ENCODE results near the gene CHODL. TPM values are rescaled to one million over a fixed set of nuclear protein-coding genes. Genes with fewer than 3 reads are reported as not detected.

Gene CHODL, protein sequence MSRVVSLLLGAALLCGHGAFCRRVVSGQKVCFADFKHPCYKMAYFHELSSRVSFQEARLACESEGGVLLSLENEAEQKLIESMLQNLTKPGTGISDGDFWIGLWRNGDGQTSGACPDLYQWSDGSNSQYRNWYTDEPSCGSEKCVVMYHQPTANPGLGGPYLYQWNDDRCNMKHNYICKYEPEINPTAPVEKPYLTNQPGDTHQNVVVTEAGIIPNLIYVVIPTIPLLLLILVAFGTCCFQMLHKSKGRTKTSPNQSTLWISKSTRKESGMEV
- total RNA-seq (1 to 10 TPM in 1 of 2 donors, under 1 TPM in 1; 0.37 to 3.5 TPM), polyA plus RNA-seq (under 1 TPM; 0.13 to 0.18 TPM)
- long read RNA-seq, donor 1, partial matches to known transcripts: 0 of 3 reads
- long read RNA-seq, donor 1, other reads (novel, unspliced or antisense): 0 of 3 reads
- long read RNA-seq, donor 2: 0 reads
- long read RNA-seq, donor 3: 0 reads
- long read RNA-seq, donor 4: 0 reads
- long read RNA-seq, donor 5, partial matches to known transcripts: 0 of 1 reads
- long read RNA-seq, donor 5, other reads (novel, unspliced or antisense): 0 of 1 reads

- ATAC-seq (ENCODE audit: insufficient read depth, low FRiP score) (peak; percentile 46), DNase-seq (peak in 2 of 3 donors; percentile 25 to 27)
- TF ChIP-seq CTCF (IDR thresholded peaks at IDR 0.05; ENCODE audit: control extremely low read depth, extremely low read depth): no peak
- H3K4me3 ChIP-seq: no peak within 1 kb of the TSS
- peaks cover 9 to 37% (median 25%) of the 10 kb centered on the region in 3 donors for H3K27me3 ChIP-seq (ENCODE audit: control insufficient read depth in 3 of 3, insufficient read depth in 3 of 3, low read length in 2 of 3)
- peaks cover 0 to 14% (median 5%) of the 10 kb centered on the region in 5 donors for H3K4me1 ChIP-seq (ENCODE audit: control insufficient read depth in 5 of 5, insufficient read depth in 5 of 5, low read length in 5 of 5)
- peaks cover 0 to 2% (median 0%) of the 10 kb centered on the region in 4 donors for H3K9me3 ChIP-seq (ENCODE audit: control insufficient read depth in 4 of 4, insufficient read depth in 3 of 4, low read length in 3 of 4)
- no peak within 1 kb of the TSS for H3K9ac ChIP-seq (ENCODE audit: insufficient read depth in 1 of 2, low read length in 2 of 2)
- no peaks in the 10 kb centered on the region for H3K36me3 ChIP-seq (ENCODE audit: control insufficient read depth in 4 of 4, insufficient read depth in 4 of 4, low read length in 4 of 4)
- 2 to 3% methylated on average over 71 to 72 of the region's 72 CpGs for WGBS, 2 donors
- H3K27ac ChIP-seq (ENCODE audit: low read depth in 1 of 2, low read length in 1 of 2): no peak within 1 kb of the TSS
These were observed at the start of gene CHODL for GRCh38 chr21:18244671-18245463. CHODL (plus strand) TSS chr21:18244833; CDS start chr21:18245224, 391 bp downstream.

DNA sequence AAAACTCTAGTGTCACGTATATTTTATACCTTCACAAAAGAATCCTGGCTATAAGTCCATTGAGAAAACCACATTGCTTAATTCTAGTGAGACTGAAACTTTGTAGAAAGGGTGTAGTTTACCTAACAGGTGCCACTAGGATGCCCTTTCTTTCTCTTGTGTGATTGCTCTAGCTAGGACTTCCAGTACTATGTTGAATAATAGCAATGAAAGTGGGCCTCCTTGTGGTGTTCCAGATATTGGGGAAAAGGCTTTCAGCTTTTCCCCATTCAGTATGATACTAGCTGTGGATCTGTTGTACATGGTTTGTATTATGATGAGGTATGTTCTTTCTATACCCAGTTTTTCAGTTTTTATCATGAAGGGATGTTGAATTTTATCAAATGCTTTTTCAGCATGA lies 39.7 kb upstream of the CHODL start:
- Histone ChIP-seq H3K9me3 (ENCODE audit: control insufficient read depth in 4 of 4, insufficient read depth in 3 of 4, low read length in 3 of 4) (no peaks in the 10 kb centered on the region), H3K27me3 (ENCODE audit: control insufficient read depth in 3 of 3, insufficient read depth in 3 of 3, low read length in 2 of 3) (no peaks in the 10 kb centered on the region), H3K4me1 (ENCODE audit: control insufficient read depth in 5 of 5, insufficient read depth in 5 of 5, low read length in 5 of 5) (no peaks in the 10 kb centered on the region), H3K4me3 (no peak overlapping the region), H3K27ac (ENCODE audit: low read depth in 1 of 2, low read length in 1 of 2) (no peak overlapping the region), H3K36me3 (ENCODE audit: control insufficient read depth in 4 of 4, insufficient read depth in 4 of 4, low read length in 4 of 4) (no peaks in the 10 kb centered on the region), H3K9ac (ENCODE audit: insufficient read depth in 1 of 2, low read length in 2 of 2) (no peak overlapping the region)
- DNase-seq: no peak
- WGBS, 2 donors: 93 to 97% methylated on average over 1 of the region's 1 CpG
- TF ChIP-seq CTCF (IDR thresholded peaks at IDR 0.05; ENCODE audit: control extremely low read depth, extremely low read depth): no peak
- no peak for ATAC-seq (ENCODE audit: insufficient read depth, low FRiP score)

DNA sequence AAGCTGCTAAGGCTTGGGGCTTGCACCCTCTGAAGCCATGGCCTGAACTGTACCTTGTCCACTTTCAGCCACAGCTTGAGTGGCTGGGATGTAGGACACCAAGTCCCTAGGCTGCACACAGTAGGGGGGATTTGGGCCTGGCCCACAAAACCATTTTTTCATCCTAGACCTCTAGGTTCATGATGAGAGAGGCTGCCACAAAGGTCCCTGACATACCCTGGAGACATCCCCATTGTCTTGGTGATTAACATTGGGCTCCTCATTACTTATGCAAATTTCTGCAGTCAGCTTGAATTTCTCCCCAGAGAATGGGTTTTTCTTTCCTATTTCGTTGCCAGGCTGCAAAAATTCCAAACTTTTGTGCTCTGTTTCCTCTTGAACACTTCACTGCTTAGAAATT lies 26.3 kb upstream of the CHODL start:
- no peak for TF ChIP-seq CTCF (IDR thresholded peaks at IDR 0.05; ENCODE audit: control extremely low read depth, extremely low read depth)
- DNase-seq (no peak), ATAC-seq (ENCODE audit: insufficient read depth, low FRiP score) (no peak)
- Histone ChIP-seq H3K36me3 (ENCODE audit: control insufficient read depth in 4 of 4, insufficient read depth in 4 of 4, low read length in 4 of 4) (no peaks in the 10 kb centered on the region), H3K9me3 (ENCODE audit: control insufficient read depth in 4 of 4, insufficient read depth in 3 of 4, low read length in 3 of 4) (peaks cover 0 to 6% (median 0%) of the 10 kb centered on the region in 4 donors), H3K4me3 (no peak overlapping the region), H3K9ac (ENCODE audit: insufficient read depth in 1 of 2, low read length in 2 of 2) (no peak overlapping the region), H3K27me3 (ENCODE audit: control insufficient read depth in 3 of 3, insufficient read depth in 3 of 3, low read length in 2 of 3) (no peaks in the 10 kb centered on the region), H3K4me1 (ENCODE audit: control insufficient read depth in 5 of 5, insufficient read depth in 5 of 5, low read length in 5 of 5) (no peaks in the 10 kb centered on the region), H3K27ac (ENCODE audit: low read depth in 1 of 2, low read length in 1 of 2) (no peak overlapping the region)
- WGBS, 2 donors: 47 to 65% methylated on average over 1 of the region's 1 CpG
